ENCODE data around the gene NBEA. TPM values are rescaled to one million over a fixed set of nuclear protein-coding genes. Genes with fewer than 3 reads are reported as not detected.

The NBEA gene
- polyA plus RNA-seq, 2 of the 4 experiments (the other 2 are of a cell fraction): 3.5 to 11.8 TPM

DNA sequence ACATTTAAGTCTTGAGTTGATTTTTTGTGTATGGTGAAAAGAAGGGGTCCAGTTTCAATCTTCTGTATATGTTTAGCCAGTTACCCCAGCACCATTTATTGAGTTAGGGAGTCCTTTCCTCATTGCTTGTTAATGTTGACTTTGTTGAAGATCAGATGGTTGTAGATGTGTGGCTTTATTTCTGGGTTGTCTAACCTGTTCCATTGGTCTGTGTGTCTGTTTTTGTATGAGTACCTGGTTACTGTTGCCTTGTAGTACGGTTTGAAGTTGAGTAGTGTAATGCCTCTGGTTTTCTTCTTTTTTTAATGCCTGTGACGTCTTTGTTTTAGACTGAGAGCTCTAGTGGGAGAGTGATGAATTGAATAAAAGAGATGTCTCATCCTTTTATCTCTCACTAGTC lies 83.2 kb downstream of the NBEA start:
- H3K4me1 ChIP-seq: no peaks in the 10 kb centered on the region
- no peak overlapping the region for H3K4me3 ChIP-seq
- ATAC-seq (no peak), DNase-seq (ENCODE audit: low read depth in 1 of 2, low spot score in 1 of 2) (no peak), FAIRE-seq (no peak)
- H3K27ac ChIP-seq: no peak overlapping the region
- POLR2A ChIA-PET: no interaction called here
- WGBS (ENCODE audit: missing lambda C conversion rate): 87% methylated on average over 2 of the region's 2 CpGs
- CTCF ChIA-PET: no interaction called here
- TF ChIP-seq FOXS1 (CRISPR knock-in tag; IDR thresholded peaks at IDR 0.05) (no peak), HOXB5 (CRISPR knock-in tag; IDR thresholded peaks at IDR 0.05) (no peak), NPAS2 (CRISPR knock-in tag; IDR thresholded peaks at IDR 0.05; ENCODE audit: borderline replicate concordance) (no peak), ZSCAN20 (CRISPR knock-in tag; IDR thresholded peaks at IDR 0.05) (no peak), FOSL2 (IDR thresholded peaks at IDR 0.05) (no peak), FOSL2 (CRISPR knock-in tag; IDR thresholded peaks at IDR 0.05) (no peak), ESRRA (IDR thresholded peaks at IDR 0.05; ENCODE audit: borderline replicate concordance, low read length) (no peak), FOSB (CRISPR knock-in tag; IDR thresholded peaks at IDR 0.05) (no peak), EHF (CRISPR knock-in tag; IDR thresholded peaks at IDR 0.05) (no peak), EHMT2 (IDR thresholded peaks at IDR 0.05; ENCODE audit: low read depth) (no peak), SMC3 (IDR thresholded peaks at IDR 0.05) (no peak), POLR2AphosphoS2 (conservative IDR thresholded peaks at IDR 0.05; ENCODE audit: low read length) (no peak)
- TF ChIP-seq, protein P1, sequence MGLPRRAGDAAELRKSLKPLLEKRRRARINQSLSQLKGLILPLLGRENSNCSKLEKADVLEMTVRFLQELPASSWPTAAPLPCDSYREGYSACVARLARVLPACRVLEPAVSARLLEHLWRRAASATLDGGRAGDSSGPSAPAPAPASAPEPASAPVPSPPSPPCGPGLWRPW (IDR thresholded peaks at IDR 0.05): no peak
- TF ChIP-seq, protein P2, sequence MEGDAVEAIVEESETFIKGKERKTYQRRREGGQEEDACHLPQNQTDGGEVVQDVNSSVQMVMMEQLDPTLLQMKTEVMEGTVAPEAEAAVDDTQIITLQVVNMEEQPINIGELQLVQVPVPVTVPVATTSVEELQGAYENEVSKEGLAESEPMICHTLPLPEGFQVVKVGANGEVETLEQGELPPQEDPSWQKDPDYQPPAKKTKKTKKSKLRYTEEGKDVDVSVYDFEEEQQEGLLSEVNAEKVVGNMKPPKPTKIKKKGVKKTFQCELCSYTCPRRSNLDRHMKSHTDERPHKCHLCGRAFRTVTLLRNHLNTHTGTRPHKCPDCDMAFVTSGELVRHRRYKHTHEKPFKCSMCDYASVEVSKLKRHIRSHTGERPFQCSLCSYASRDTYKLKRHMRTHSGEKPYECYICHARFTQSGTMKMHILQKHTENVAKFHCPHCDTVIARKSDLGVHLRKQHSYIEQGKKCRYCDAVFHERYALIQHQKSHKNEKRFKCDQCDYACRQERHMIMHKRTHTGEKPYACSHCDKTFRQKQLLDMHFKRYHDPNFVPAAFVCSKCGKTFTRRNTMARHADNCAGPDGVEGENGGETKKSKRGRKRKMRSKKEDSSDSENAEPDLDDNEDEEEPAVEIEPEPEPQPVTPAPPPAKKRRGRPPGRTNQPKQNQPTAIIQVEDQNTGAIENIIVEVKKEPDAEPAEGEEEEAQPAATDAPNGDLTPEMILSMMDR (IDR thresholded peaks at IDR 0.05): no peak
- TF ChIP-seq, protein P3, sequence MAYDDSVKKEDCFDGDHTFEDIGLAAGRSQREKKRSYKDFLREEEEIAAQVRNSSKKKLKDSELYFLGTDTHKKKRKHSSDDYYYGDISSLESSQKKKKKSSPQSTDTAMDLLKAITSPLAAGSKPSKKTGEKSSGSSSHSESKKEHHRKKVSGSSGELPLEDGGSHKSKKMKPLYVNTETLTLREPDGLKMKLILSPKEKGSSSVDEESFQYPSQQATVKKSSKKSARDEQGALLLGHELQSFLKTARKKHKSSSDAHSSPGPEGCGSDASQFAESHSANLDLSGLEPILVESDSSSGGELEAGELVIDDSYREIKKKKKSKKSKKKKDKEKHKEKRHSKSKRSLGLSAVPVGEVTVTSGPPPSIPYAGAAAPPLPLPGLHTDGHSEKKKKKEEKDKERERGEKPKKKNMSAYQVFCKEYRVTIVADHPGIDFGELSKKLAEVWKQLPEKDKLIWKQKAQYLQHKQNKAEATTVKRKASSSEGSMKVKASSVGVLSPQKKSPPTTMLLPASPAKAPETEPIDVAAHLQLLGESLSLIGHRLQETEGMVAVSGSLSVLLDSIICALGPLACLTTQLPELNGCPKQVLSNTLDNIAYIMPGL (CRISPR knock-in tag; IDR thresholded peaks at IDR 0.05; ENCODE audit: borderline replicate concordance): no peak
- TF ChIP-seq, protein P4, sequence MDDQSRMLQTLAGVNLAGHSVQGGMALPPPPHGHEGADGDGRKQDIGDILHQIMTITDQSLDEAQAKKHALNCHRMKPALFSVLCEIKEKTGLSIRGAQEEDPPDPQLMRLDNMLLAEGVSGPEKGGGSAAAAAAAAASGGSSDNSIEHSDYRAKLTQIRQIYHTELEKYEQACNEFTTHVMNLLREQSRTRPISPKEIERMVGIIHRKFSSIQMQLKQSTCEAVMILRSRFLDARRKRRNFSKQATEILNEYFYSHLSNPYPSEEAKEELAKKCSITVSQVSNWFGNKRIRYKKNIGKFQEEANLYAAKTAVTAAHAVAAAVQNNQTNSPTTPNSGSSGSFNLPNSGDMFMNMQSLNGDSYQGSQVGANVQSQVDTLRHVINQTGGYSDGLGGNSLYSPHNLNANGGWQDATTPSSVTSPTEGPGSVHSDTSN (IDR thresholded peaks at IDR 0.05): no peak
- TF ChIP-seq, protein P5, sequence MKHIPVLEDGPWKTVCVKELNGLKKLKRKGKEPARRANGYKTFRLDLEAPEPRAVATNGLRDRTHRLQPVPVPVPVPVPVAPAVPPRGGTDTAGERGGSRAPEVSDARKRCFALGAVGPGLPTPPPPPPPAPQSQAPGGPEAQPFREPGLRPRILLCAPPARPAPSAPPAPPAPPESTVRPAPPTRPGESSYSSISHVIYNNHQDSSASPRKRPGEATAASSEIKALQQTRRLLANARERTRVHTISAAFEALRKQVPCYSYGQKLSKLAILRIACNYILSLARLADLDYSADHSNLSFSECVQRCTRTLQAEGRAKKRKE (CRISPR knock-in tag; IDR thresholded peaks at IDR 0.05; ENCODE audit: low read depth): no peak
- TF ChIP-seq, protein P6, sequence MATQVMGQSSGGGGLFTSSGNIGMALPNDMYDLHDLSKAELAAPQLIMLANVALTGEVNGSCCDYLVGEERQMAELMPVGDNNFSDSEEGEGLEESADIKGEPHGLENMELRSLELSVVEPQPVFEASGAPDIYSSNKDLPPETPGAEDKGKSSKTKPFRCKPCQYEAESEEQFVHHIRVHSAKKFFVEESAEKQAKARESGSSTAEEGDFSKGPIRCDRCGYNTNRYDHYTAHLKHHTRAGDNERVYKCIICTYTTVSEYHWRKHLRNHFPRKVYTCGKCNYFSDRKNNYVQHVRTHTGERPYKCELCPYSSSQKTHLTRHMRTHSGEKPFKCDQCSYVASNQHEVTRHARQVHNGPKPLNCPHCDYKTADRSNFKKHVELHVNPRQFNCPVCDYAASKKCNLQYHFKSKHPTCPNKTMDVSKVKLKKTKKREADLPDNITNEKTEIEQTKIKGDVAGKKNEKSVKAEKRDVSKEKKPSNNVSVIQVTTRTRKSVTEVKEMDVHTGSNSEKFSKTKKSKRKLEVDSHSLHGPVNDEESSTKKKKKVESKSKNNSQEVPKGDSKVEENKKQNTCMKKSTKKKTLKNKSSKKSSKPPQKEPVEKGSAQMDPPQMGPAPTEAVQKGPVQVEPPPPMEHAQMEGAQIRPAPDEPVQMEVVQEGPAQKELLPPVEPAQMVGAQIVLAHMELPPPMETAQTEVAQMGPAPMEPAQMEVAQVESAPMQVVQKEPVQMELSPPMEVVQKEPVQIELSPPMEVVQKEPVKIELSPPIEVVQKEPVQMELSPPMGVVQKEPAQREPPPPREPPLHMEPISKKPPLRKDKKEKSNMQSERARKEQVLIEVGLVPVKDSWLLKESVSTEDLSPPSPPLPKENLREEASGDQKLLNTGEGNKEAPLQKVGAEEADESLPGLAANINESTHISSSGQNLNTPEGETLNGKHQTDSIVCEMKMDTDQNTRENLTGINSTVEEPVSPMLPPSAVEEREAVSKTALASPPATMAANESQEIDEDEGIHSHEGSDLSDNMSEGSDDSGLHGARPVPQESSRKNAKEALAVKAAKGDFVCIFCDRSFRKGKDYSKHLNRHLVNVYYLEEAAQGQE (IDR thresholded peaks at IDR 0.05): no peak
- peaks cover 12% of the 10 kb centered on the region; the same call in 1 of the 3 replicates for H3K9me3 ChIP-seq
- no peak overlapping the region for H3K4me2 ChIP-seq

All from A549 (cell line).